H1 (cell line): ENCODE results near the gene CELF4. TPM values are rescaled to one million over a fixed set of nuclear protein-coding genes. Genes with fewer than 3 reads are reported as not detected.

ENCODE experiments used
- CTCF ChIA-PET: fragments of 300-600 bp; sonication (Branson Sonifier 250); formaldehyde crosslinking; loops from one replicate; lab custom pipeline; 2021; ENCODE audit not compliant: partially characterized antibody; lab: Charles Lee
- POLR2A ChIA-PET: fragments of 300-600 bp; sonication (Branson Sonifier 250); formaldehyde crosslinking; loops from one replicate; lab custom pipeline; 2021; ENCODE audit warnings: inconsistent platforms; ENCODE audit not compliant: partially characterized antibody; lab: Charles Lee
- DNase-seq, 2 experiments: peaks; one replicate each; pipeline versions ENCODE4 v3.0.0 to v3.0.0-alpha.2; 2010 to 2022; ENCODE audit warnings: low spot score in 2 of 2, low read depth in 1 of 2, mixed read lengths in 1 of 2
- FAIRE-seq: peaks from 2 replicates; lab custom pipeline; 2011; peaks lifted over from hg19 to GRCh38; lab: Jason Lieb, UNC
- H2AFZ ChIP-seq: 2 replicates; pipeline ENCODE4 v1.8.1; 2012; ENCODE audit warnings: low read length, inconsistent platforms
- H2AK5ac ChIP-seq: 2 replicates; pipeline ENCODE4 v1.6.1; 2013; ENCODE audit warnings: low read depth, low read length
- H2BK120ac ChIP-seq: replicated peaks from 2 replicates; pipeline ENCODE3; 2013; ENCODE audit warnings: low read depth, low read length, inconsistent platforms
- H2BK12ac ChIP-seq: 2 replicates; pipeline ENCODE4 v1.6.1; 2013; ENCODE audit warnings: low read depth, low read length
- H2BK15ac ChIP-seq: 2 replicates; pipeline ENCODE4 v1.6.1; 2013; ENCODE audit warnings: low read length
- H2BK20ac ChIP-seq: 2 replicates; pipeline ENCODE4 v1.6.1; 2013; ENCODE audit warnings: low read length
- H2BK5ac ChIP-seq: 2 replicates; pipeline ENCODE4 v1.6.1; 2013; ENCODE audit warnings: low read depth, low read length
- H3K14ac ChIP-seq: 2 replicates; pipeline ENCODE4 v1.6.1; 2013; ENCODE audit warnings: inconsistent platforms; ENCODE audit not compliant: insufficient read length
- H3K18ac ChIP-seq: 2 replicates; pipeline ENCODE4 v1.6.1; 2013; ENCODE audit warnings: low read length; ENCODE audit errors: extremely low read depth
- H3K23ac ChIP-seq: 2 replicates; pipeline ENCODE4 v1.6.1; 2013; ENCODE audit warnings: inconsistent platforms; ENCODE audit not compliant: insufficient read length
- H3K23me2 ChIP-seq: 2 replicates; pipeline ENCODE4 v1.6.1; 2013; ENCODE audit warnings: low read depth, low read length
- H3K27ac ChIP-seq: 2 replicates; pipeline ENCODE4 v1.6.1; 2011; ENCODE audit warnings: low read depth, low read length, inconsistent platforms
- H3K27me3 ChIP-seq, 4 experiments: replicated peaks in 1 of 4; 1 replicate in 1 of 4; 2 replicates in 3 of 4; pipeline versions ENCODE4 v1.6.1 to v1.8.1; 2011 to 2013; ENCODE audit warnings: low read length in 3 of 4, mild to moderate bottlenecking in 3 of 4, inconsistent platforms in 2 of 4, mixed read lengths in 2 of 4, moderate library complexity in 1 of 4; ENCODE audit not compliant: control insufficient read depth in 3 of 4, insufficient read depth in 3 of 4; ENCODE audit errors: extremely low read depth in 1 of 4
- H3K36me3 ChIP-seq, 4 experiments: 2 replicates each; pipeline versions ENCODE4 v1.6.1 to v1.8.1; 2011 to 2013; ENCODE audit warnings: mild to moderate bottlenecking in 4 of 4, low read length in 3 of 4, moderate library complexity in 2 of 4, control low read depth in 1 of 4, inconsistent platforms in 1 of 4; ENCODE audit not compliant: insufficient read depth in 4 of 4, control insufficient read depth in 2 of 4
- H3K4ac ChIP-seq: replicated peaks from 2 replicates; pipeline ENCODE3; 2013; ENCODE audit warnings: low read length, low read depth, mixed read lengths, inconsistent platforms; ENCODE audit not compliant: insufficient read length
- H3K4me1 ChIP-seq, 4 experiments: replicated peaks in 1 of 4; 1 replicate in 1 of 4; 2 replicates in 3 of 4; pipeline versions ENCODE4 v1.6.1 to v1.8.1; 2011 to 2013; ENCODE audit warnings: low read length in 3 of 4, inconsistent platforms in 2 of 4, mixed read lengths in 1 of 4; ENCODE audit not compliant: insufficient read depth in 4 of 4, control insufficient read depth in 3 of 4
- H3K4me2 ChIP-seq, 2 experiments: 2 replicates each; pipeline versions ENCODE4 v1.6.1 to v1.8.1; 2011 to 2013; ENCODE audit warnings: low read depth in 2 of 2, low read length in 2 of 2, control low read depth in 1 of 2, inconsistent platforms in 1 of 2, mild to moderate bottlenecking in 1 of 2; ENCODE audit not compliant: insufficient read depth in 1 of 2
- H3K4me3 ChIP-seq, 4 experiments: fragments of 200-600, 300-600 bp in 1 of 4; sonication (generic), shearing (Covaris generic), sonication (Bioruptor Twin) in 1 of 4; 2 replicates each; pipeline versions ENCODE4 v1.5.1 to v1.8.1; 2011 to 2016; ENCODE audit warnings: low read length in 4 of 4, low read depth in 3 of 4, control low read depth in 2 of 4, inconsistent platforms in 2 of 4, mild to moderate bottlenecking in 2 of 4, mixed read lengths in 1 of 4, moderate library complexity in 1 of 4; ENCODE audit not compliant: insufficient read depth in 2 of 4; ENCODE audit errors: extremely low read depth in 1 of 4
- H3K56ac ChIP-seq: replicated peaks from 2 replicates; pipeline ENCODE3; 2013; ENCODE audit warnings: low read depth, mild to moderate bottlenecking, mixed read lengths, low read length, inconsistent platforms; ENCODE audit not compliant: insufficient read length
- H3K79me1 ChIP-seq: 2 replicates; pipeline ENCODE4 v1.6.1; 2013; ENCODE audit warnings: low read depth, low read length, control low read depth
- H3K79me2 ChIP-seq, 2 experiments: 2 replicates each; pipeline versions ENCODE4 v1.6.1 to v1.8.1; 2012 to 2013; ENCODE audit warnings: low read length in 2 of 2, mild to moderate bottlenecking in 2 of 2, inconsistent platforms in 1 of 2; ENCODE audit not compliant: insufficient read depth in 2 of 2, control insufficient read depth in 1 of 2
- H3K9ac ChIP-seq, 4 experiments: replicated peaks in 1 of 4; 1 replicate in 1 of 4; 2 replicates in 3 of 4; pipeline versions ENCODE4 v1.6.1 to v1.8.1; 2011 to 2013; ENCODE audit warnings: low read depth in 3 of 4, low read length in 3 of 4, control low read depth in 2 of 4, mild to moderate bottlenecking in 2 of 4, moderate library complexity in 2 of 4, inconsistent platforms in 1 of 4; ENCODE audit errors: extremely low read depth in 1 of 4
- H3K9me3 ChIP-seq, 2 experiments: 2 replicates each; pipeline versions ENCODE4 v1.6.1 to v1.8.1; 2012 to 2013; ENCODE audit warnings: mild to moderate bottlenecking in 2 of 2, moderate library complexity in 2 of 2, control low read depth in 1 of 2, inconsistent platforms in 1 of 2, low read depth in 1 of 2, low read length in 1 of 2, mixed read lengths in 1 of 2; ENCODE audit not compliant: insufficient read depth in 2 of 2
- H4K20me1 ChIP-seq, 2 experiments: replicated peaks in 1 of 2; 2 replicates each; pipeline versions ENCODE3 to v1.8.1; 2011 to 2013; ENCODE audit warnings: inconsistent platforms in 2 of 2, low read length in 2 of 2, mild to moderate bottlenecking in 1 of 2; ENCODE audit not compliant: insufficient read depth in 2 of 2, control insufficient read depth in 1 of 2
- H4K5ac ChIP-seq: 2 replicates; pipeline ENCODE4 v1.6.1; 2013; ENCODE audit warnings: low read length, low read depth, mixed read lengths, inconsistent platforms; ENCODE audit not compliant: insufficient read length
- H4K8ac ChIP-seq: 2 replicates; pipeline ENCODE4 v1.8.0; 2013; ENCODE audit warnings: mild to moderate bottlenecking, moderate library complexity, low read length, inconsistent platforms; ENCODE audit not compliant: insufficient read depth; ENCODE audit errors: extremely low read depth
- H4K91ac ChIP-seq: replicated peaks from 2 replicates; pipeline ENCODE3; 2013; ENCODE audit warnings: low read length, mixed read lengths, inconsistent platforms; ENCODE audit not compliant: insufficient read length
- ASH2L ChIP-seq: fragments of 200-600, 300-600 bp; sonication (generic); IDR thresholded peaks from one replicate; pipeline ENCODE4 v1.7.1; 2017; ENCODE audit warnings: low read length
- CTCF ChIP-seq, 3 experiments: IDR thresholded peaks; 1 replicate in 2 of 3; 2 replicates in 1 of 3; pipeline versions ENCODE4 v1.5.1 to v1.6.1; 2011; ENCODE audit warnings: low read length in 3 of 3, mild to moderate bottlenecking in 3 of 3, inconsistent platforms in 2 of 3, low read depth in 1 of 3, moderate library complexity in 1 of 3; ENCODE audit not compliant: insufficient read depth in 1 of 3; ENCODE audit errors: control extremely low read depth in 1 of 3
- POLR2A ChIP-seq, 2 experiments: IDR thresholded peaks; 1 replicate in 1 of 2; 2 replicates in 1 of 2; pipeline ENCODE4 v1.6.1; 2011; ENCODE audit warnings: low read depth in 2 of 2, low read length in 2 of 2, mild to moderate bottlenecking in 2 of 2; ENCODE audit errors: control extremely low read depth in 1 of 2
- RAD21 ChIP-seq, 2 experiments: IDR thresholded peaks in 1 of 2; conservative IDR thresholded peaks in 1 of 2; 2 replicates each; pipeline ENCODE4 v1.6.1; 2011; ENCODE audit warnings: low read depth in 2 of 2, low read length in 2 of 2, improper control_type of control experiment in 1 of 2, inconsistent platforms in 1 of 2, mild to moderate bottlenecking in 1 of 2, moderate library complexity in 1 of 2
- WGBS, 2 experiments: shearing (Covaris generic) in 1 of 2; methylation state at CpG; one replicate each; pipeline versions ENCODE4 v1.1.6 to v1.1.7; 2013 to 2015; ENCODE audit warnings: low lambda C conversion rate in 2 of 2, mixed read lengths in 2 of 2, inconsistent platforms in 1 of 2, low coverage in 1 of 2, missing lambda C conversion rate in 1 of 2; ENCODE audit not compliant: insufficient replicate concordance in 2 of 2, insufficient coverage in 1 of 2, insufficient read length in 1 of 2; ENCODE audit errors: extremely low coverage in 1 of 2, missing lambda C conversion rate in 1 of 2; 5-methylcytosine and 5-hydroxymethylcytosine counted together
- polyA plus RNA-seq, 7 experiments: library from polyadenylated mRNA; depleted of rRNA in 3 of 7; stranded (reverse) in 5 of 7; unstranded in 2 of 7; fragments of >200 nt in 5 of 7; fragments of 200-250 nt in 2 of 7; gene quantifications; 1 replicate in 5 of 7; 2 replicates in 1 of 7; 4 replicates in 1 of 7; pipeline versions ENCODE4 v1.2.1 to v1.2.3, GENCODE V29; 2011 to 2013; ENCODE audit warnings: missing spikeins in 2 of 7, mixed read lengths in 2 of 7
- total RNA-seq: library from RNA; stranded (reverse); fragmentation: NEBNext Ultra II Directional; extraction: Animal tissue kit (Norgen Biotek cat#: 25700); gene quantifications from 2 replicates; pipeline ENCODE4 v1.2.1, GENCODE V29; 2021

The CELF4 gene
- total and polyA plus RNA-seq, 2 of the 8 experiments (the other 6 are each of a cell fraction or from before 2014, with no cell fraction given) = 1.6 to 3.4 TPM

GRCh38 chr18:37430357-37431076 lies 135.1 kb downstream of the CELF4 start:
- no peak overlapping the region for H3K23ac ChIP-seq
- H3K14ac ChIP-seq = no peak overlapping the region
- peaks cover 0 to 5% (median 3%) of the 10 kb centered on the region in 4 experiments; a peak in 4 of 7 replicates for H3K4me1 ChIP-seq
- H3K4me2 ChIP-seq = no peak overlapping the region
- no peaks in the 10 kb centered on the region for H3K79me2 ChIP-seq
- H3K79me1 ChIP-seq = no peaks in the 10 kb centered on the region
- H3K27ac ChIP-seq = no peak overlapping the region
- H3K23me2 ChIP-seq = no peaks in the 10 kb centered on the region
- no peaks in the 10 kb centered on the region for H3K9me3 ChIP-seq
- H2BK15ac ChIP-seq = 0 out of 2 replicates have a peak overlapping the region, but pooled peaks have one; percentile 65
- H3K4ac ChIP-seq = no peak overlapping the region
- no peak overlapping the region for H3K56ac ChIP-seq
- no peak overlapping the region for H2BK20ac ChIP-seq
- no peak overlapping the region for H2BK12ac ChIP-seq
- no peak overlapping the region for H2BK5ac ChIP-seq
- H3K36me3 ChIP-seq = no peaks in the 10 kb centered on the region
- H2AK5ac ChIP-seq = no peak overlapping the region
- H4K5ac ChIP-seq = no peak overlapping the region
- POLR2A ChIA-PET = interaction anchor here (0.8 kb wide), 1 partner anchor 11 kb away, joined by 3 read pairs; no protein-coding TSS in a partner anchor
- H2BK120ac ChIP-seq = no peak overlapping the region
- DNase-seq (peak; percentile 27 to 60), FAIRE-seq (no peak)
- no peaks in the 10 kb centered on the region for H4K20me1 ChIP-seq
- CTCF ChIA-PET = interaction anchor here (0.6 to 10.4 kb wide), 26 partner anchors 9 to 136 kb away, joined by 3 to 70 read pairs (median 4); no protein-coding TSS in a partner anchor
- H4K8ac ChIP-seq = peak overlapping the region; percentile 31; the same call in 1 of the 2 replicates
- H3K27me3 ChIP-seq = no peaks in the 10 kb centered on the region
- 62% methylated on average over 6 of the region's 6 CpGs; no CpG with 5 or more reads in 1 of the 2 experiments for WGBS, 2 experiments
- TF ChIP-seq CTCF (IDR thresholded peaks at IDR 0.05; ENCODE audit: control extremely low read depth in 1 of 3, insufficient read depth in 1 of 3, low read depth in 1 of 3, low read length in 3 of 3) = peak; percentile 47 to 62 (median 56)
- peak; percentile 21 for TF ChIP-seq ASH2L
- peak; percentile 67 to 68 for TF ChIP-seq RAD21 (IDR thresholded peaks at IDR 0.05 in 1 of 2, conservative IDR thresholded peaks at IDR 0.05 in 1 of 2; ENCODE audit: low read depth in 2 of 2, low read length in 2 of 2)
- no peak for TF ChIP-seq POLR2A (IDR thresholded peaks at IDR 0.05; ENCODE audit: control extremely low read depth in 1 of 2, low read depth in 2 of 2, low read length in 2 of 2)
- no peak overlapping the region for H2AFZ ChIP-seq
- H3K18ac ChIP-seq = no peak overlapping the region
- no peak overlapping the region for H3K9ac ChIP-seq
- peak overlapping the region; percentile 60 for H4K91ac ChIP-seq
- no peak overlapping the region for H3K4me3 ChIP-seq
